Measurements from ENCODE around the gene MRPL54.

MRPL54 gene

DNA sequence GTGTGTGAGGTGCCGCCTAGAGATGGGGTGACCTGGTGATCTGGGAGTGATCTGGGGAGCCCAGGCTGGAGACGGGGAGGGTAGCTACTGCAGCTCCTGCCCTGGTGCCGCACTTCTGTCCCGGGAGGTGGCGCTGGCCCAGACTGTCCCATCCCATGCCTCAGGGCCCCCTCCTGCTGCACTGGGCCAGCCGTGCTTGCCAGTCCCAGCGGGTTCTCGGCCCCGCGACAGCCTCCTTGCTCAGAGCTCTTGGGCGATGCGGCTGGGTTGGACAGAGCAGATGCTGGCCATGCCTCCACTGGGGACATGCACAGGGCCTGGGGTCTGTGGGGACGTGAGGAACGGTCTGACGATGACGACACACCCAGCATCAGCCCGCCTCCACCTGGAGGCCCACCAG is 7.0 kb downstream of the MRPL54 start:
- no peak for DNase-seq (ENCODE audit: low read depth in 3 of 3)

DNA sequence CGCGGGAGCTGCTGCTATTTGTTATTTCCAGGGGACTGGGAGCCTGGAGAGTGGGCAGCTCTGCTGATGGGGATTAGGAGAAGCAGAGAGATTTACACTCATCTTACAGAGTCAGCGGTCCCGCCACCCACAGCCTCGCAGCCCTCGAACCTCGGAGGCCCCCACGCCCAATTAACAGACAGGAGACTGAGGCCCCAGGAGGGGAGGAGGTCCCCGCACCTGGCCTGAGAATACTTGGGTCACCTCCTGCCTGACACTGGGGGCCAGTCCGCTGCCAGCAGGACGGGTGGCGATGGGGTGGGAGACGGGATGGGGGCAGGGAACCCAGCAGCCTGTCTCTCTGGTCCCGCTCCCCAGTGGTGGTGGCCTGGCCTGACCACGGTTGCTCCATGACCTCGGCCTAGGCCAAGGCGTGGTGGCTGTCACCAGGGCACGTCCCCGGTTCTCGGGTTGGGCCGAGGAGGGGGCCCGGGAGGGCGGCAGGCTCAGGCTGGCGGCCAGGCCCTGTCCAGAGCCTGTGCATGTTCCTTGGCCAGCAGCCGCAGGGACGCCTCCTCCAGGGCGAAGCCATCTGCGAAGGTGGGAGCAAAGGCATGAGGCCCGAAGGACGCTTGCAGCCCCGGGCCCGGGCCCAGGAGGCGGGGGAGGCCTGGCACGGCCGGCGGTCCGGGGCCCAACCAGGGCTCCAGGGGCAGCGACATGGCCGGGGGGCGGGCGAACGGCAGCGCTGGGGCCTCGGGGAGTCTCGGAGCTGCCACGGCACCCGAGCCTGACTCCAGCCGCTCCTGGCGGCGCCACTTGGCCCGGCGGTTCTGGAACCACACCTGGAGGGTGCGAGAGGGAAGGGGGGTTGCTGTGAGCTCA is 7.9 kb downstream of the MRPL54 start:
- DNase-seq (ENCODE audit: low read depth in 3 of 3), result no peak

- DNase-seq (ENCODE audit: low read depth in 3 of 3), result no peak
Measured at GRCh38 chr19:3771000-3771905, 8.8 kb downstream of the MRPL54 start.

GRCh38 chr19:3771906-3772455 is 9.5 kb downstream of the MRPL54 start, which contains the start of gene RAX2:
Gene RAX2 (minus strand): TSS chr19:3772228. CDS start chr19:3771742, 486 bp downstream.
- DNase-seq (ENCODE audit: low read depth in 3 of 3), result no peak

DNA sequence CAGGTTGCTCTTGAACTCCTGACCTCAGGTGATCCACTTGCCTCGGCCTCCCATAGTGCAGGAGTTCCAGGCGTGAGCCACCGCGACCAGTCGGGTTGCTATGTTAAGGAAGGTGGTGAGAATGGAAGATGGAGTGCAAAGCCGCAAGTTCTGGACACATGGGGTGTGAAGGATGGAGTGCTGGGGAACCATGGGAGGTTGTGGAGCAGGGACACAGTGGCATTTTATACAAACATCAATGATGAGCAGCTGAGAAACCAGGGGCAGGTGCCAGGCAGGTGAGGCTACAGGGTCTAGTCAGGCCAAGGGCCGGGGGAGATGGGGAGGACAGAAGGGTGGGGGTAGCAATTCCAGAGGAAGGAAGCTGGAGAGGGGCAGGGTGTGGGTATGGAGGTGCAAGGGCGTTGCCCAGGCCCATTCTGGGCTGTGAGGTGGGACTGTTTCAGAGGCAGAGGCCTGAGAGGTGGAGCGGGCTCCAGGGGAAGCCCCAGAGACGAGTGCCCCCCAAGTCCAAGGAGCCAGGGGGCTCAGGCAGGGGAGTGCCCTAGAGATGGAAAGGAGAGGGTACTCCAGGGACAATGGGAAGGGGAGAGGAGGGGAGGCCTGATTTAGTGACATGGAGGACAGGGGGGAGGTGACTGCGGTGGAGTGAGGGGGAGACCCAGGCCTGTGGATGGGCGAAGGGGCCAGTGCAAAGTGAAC is 11.5 kb downstream of the MRPL54 start:
- DNase-seq (ENCODE audit: low read depth in 3 of 3), result no peak

DNA sequence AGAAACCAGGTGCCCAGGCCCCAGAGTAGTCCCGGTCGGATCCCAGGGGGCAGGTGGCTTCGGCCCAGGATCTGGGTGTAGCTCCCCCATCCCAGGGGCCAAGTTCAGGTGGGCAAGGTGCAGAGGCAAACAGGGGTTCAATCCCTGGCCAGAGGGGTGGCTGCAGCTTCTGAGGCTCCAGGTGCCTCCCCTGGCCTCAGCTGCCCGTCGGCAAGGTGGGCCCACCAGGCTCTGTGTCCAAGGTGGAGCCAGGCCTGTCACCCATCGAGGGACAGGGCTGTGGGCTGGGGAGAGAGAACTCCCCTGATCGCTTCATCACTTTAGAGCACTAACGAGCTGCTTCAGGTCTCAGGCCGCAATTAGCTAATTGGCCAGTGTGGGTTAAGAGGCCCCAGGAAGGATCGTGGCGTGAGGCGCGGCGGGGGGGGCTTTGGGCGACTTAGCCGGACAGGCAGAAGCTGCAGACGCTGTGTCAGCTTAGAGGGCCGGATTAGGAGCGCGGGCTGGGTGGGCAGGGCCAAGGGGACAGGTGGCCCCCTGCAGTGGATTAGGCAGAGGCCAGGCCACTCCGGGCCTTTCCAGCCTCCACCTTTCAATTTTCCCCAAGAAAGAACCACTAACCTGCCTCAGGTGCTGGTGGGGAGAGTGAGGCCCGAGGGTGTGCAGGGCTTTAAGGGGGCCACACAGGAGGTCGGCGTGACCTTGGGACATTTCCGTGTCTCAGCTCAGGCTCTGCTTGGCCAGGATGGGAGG is 12.3 kb downstream of the MRPL54 start:
- no peak for DNase-seq (ENCODE audit: low read depth in 3 of 3)

GRCh38 chr19:3775374-3775711 is 12.9 kb downstream of the MRPL54 start:
- DNase-seq (ENCODE audit: low read depth in 3 of 3), result no peak

GRCh38 chr19:3775831-3776230 is 13.3 kb downstream of the MRPL54 start:
- no peak for DNase-seq (ENCODE audit: low read depth in 3 of 3)

GRCh38 chr19:3776479-3777040 is 14.1 kb downstream of the MRPL54 start:
- DNase-seq (ENCODE audit: low read depth in 3 of 3), result no peak

DNA sequence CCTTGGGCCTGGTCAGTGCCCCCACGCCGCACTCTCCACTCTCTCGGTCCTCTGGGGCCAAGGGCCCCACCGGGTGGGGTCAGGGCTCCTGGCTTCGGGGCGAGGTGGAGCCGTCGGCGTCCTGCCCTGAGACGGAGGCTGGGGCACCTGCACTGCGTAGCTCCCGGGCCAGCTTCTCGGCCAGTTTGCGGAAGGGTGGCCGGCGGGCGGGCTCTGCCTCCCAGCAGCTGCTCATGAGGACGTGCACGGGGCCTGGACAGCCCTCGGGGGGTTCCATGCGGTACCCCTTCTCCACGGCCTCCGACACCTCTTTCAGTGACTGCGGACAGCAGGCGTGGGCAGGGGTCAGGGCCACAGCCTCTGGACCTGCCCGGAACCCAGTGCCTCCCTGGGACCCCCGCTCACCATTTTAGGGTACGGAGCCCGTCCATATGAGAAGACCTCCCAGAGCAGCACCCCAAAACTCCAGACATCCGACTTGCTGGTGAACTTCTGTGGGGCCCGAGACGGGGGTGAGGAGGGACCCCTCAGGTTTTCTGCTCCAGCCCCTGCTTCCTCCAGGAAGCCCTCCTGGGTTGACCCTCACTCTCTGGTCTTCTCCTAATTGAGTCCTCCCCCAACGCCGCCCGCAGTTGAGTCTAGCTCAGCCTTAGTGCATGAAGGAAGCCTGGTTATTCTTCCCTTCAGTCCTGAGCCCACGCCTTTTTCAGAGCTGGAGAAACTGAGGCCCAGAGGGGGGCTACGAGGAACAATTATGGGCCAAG is 15.8 kb downstream of the MRPL54 start:
- DNase-seq (ENCODE audit: low read depth in 3 of 3), result no peak

- DNase-seq (ENCODE audit: low read depth in 3 of 3), result no peak
Measured at GRCh38 chr19:3778899-3779723, 16.6 kb downstream of the MRPL54 start.

- DNase-seq (ENCODE audit: low read depth in 3 of 3), result no peak
Measured at GRCh38 chr19:3780786-3781304, 18.4 kb downstream of the MRPL54 start.

GRCh38 chr19:3781603-3782002 is 19.1 kb downstream of the MRPL54 start:
- no peak for DNase-seq (ENCODE audit: low read depth in 3 of 3)

- no peak for DNase-seq (ENCODE audit: low read depth in 3 of 3)
Measured at GRCh38 chr19:3782330-3782729, 19.8 kb downstream of the MRPL54 start.

DNA sequence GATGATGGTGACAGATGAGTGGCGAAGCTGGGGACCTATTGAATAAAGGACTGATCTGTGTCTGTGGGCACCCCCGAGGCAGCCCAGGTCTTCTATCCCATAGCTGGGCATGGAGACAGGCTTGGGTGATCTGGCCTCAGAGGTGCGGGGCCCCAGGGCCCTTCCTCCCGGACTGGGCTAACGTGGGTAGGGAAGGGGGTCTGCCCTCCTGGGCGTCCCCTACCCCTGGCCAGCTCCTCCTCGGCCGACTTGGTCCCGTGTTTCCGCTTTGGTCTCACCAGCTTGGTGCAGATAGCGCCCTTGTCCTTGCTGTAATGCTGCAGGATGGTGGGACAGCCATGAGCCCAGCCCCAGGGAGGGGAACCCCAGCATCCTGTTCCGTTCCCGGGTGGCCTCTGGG is 20.4 kb downstream of the MRPL54 start:
- no peak for DNase-seq (ENCODE audit: low read depth in 3 of 3)

DNA sequence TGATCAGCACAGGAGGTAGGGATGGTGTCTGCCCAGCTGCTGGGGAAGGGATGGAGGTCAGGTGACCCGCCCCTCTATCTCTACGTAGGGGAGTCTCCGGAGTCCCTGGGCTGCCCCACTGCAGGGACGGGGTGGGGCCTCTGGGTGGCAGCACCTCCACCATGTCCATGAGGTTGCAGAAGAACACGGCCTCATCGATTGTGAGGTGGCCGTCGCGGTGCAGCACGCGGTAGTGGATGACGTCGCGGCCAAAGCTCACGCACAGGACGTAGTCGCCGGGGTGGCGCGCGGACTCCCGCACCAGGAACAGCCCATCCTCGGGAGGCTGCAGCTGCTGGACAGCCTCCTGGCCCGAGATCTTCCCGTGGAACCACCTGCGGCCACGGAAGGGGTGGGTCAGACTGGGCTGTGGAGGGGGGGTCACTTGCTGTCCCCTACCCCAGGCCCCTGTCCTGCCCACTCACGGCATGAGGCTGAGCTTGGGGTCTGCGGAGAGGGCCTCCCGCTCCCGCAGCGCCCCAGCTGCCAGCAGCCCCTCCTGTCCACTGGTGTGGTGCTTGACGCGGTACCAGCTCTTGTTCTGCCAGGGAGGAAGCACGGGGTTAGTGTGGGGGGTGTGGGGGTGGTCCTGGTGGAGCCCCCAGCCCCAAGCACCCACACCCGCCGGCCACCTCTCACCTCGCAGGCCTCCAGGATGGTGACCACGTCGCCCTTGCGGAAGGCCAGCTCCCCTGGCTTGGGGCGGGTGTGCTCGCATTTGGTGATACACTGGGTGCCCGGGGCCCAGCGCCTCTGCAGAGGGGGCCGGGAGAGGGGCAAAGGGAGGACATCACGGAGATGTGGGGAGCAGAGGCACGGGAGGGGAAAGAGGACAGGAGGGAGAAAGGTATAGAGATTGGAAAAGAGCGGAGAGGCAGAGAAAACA is 21.4 kb downstream of the MRPL54 start:
- DNase-seq (ENCODE audit: low read depth in 3 of 3), result peak in 2 of 3 donors; percentile 22 to 44

DNA sequence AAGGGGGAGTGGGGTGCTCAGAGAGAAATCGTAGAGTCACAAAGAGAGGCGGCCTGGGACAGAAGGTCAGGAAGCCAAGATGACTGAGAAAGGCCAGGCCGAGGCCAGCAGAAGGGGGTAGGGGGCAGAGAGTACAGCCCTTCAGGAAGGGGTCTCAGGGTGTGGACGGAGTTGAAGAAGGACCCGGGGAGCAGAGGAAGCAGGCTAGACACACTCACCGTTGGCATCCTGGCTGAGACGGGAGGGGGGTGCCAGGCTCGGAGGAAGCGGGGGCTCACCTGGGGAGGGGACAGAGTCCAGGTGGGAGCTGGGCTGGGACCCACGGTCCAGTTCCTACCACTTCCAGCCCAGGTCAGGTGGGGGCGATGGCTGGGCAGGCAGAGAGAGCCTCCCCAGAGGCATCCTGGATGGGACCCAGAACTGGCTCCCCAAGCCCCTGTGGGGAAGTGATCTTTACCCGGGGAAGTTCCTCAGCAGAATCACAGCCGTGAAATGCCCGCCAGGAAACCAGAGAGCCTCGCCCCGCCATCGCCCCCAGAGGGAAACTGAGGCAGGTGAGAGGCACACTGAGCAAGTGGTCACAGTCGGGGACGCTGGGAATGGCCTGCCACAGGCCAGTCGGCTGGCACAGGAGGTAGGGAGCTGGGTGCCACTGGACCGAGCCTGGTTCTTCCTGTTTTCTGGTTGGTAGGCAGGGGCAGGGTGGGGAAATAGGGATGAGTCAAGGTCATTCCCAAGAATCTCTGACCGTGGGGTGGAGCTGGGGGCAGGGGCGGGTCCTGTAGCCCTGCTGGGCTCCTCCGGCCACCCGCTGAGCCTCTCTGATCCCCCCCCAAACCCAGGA is 22.3 kb downstream of the MRPL54 start:
- DNase-seq (ENCODE audit: low read depth in 3 of 3), result no peak
